Testis (tissue), 2 donors: ENCODE data around the gene PAX3.

Experiments
- CTCF ChIP-seq, 3 experiments: fragments of 450-650 bp in 2 of 3; fragments of 200-600 bp in 1 of 3; sonication (generic) in 1 of 3; IDR thresholded peaks; one replicate each; pipeline ENCODE4 v1.5.1; 2016 to 2019; ENCODE audit warnings: antibody characterized with exemption in 3 of 3, mild to moderate bottlenecking in 2 of 3, moderate library complexity in 1 of 3
- POLR2A ChIP-seq: fragments of 450-650 bp; IDR thresholded peaks from one replicate; pipeline ENCODE4 v1.6.1; 2017; ENCODE audit warnings: antibody characterized with exemption, mild to moderate bottlenecking, moderate library complexity

DNA sequence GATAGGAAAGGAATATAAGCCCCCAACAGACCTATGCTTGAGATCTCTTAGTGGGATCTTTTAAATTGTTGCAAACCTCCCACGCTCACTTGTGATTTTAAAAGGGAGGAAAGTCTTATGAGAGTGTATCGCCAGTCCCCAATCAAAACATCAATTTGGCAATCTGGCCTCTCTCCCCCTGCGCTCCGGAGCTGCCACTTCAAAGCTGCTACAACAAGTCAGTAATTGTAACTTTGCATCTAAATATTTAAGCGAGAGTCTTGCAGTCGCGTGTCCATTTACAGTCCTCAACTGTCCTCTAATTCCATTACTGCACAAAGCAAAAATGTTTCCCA lies 8.4 kb downstream of the PAX3 start:
- TF ChIP-seq CTCF (IDR thresholded peaks at IDR 0.05) (no peak), POLR2A (no peak)
